HG02943 (cell line): ENCODE data around the gene SF3A1.

Experiments used
- ATAC-seq: cut with Tn5 transposase; IDR thresholded peaks from one replicate; pipeline ENCODE4 v1.9.1; 2021; ENCODE audit warnings: mild to moderate bottlenecking, low read depth, moderate library complexity; ENCODE audit not compliant: unreplicated experiment

SF3A1 gene

DNA sequence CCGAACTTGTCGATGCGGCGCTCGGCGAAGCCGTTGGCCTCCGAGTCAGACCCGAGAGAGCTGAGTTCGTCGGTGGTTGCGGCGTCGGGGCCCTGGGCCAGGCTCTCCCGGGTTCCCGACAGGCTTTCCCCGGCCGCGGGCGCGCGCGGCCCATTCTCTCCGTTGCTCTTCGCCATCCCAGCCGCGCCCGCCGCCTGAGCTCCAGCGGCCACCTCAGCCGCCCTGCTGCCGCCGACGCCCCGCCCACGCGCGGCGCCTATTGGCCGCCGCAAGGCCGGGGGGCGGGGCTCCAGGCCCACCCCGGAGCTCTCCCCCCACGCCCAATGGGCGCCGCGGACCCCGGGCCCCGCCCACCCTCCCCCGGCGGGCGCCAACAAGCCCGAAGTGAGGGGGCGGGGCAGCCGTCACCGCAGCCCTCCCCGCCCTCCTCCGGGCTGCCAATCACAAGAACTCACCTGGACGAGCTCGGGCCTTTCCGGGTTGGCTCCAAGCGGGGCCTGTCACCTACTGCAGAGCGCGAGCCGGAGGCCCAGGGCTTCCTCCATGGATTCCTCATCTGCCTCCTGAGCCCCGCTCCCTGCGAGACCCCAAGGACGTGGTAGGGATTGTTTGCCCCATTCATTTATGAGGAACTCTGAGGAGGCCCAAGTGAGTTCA, 29.9 kb downstream of the SF3A1 start, which contains the start of gene TBC1D10A:
Gene TBC1D10A (minus strand): TSS at position 236 of the 657 bp plus-strand sequence. CDS start 60 bp downstream, at position 176.
- peak; percentile 84 for ATAC-seq

- peak; percentile 40 for ATAC-seq
These were observed 30.4 kb downstream of the SF3A1 start for GRCh38 chr22:30326255-30326705.

DNA sequence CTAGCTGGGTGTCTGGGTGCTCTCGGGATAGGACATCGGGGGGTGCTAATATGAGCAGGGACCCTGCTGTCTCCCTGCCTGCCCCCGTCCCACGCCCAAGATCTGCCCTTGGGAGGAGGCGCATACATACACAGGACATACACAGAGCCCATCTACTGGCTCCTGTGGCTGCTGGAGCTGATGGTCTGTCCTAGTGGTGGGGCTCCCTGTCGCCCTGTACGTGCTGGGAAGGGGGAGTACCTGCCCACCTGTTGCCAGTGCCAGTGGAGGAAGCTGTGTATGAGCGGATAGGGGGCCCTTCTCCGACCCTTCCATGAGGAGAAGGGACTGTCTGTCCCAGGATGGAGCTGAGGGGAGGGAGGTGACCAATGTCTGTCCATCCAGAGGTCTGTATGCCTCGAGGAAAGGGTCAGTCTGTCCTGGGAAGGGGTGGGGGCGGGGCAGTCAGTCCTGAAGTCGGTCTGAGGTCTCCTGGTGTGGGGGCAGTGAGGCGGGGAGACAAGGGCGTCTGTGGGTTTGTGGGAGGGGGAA, 30.9 kb downstream of the SF3A1 start:
- ATAC-seq = no peak

DNA sequence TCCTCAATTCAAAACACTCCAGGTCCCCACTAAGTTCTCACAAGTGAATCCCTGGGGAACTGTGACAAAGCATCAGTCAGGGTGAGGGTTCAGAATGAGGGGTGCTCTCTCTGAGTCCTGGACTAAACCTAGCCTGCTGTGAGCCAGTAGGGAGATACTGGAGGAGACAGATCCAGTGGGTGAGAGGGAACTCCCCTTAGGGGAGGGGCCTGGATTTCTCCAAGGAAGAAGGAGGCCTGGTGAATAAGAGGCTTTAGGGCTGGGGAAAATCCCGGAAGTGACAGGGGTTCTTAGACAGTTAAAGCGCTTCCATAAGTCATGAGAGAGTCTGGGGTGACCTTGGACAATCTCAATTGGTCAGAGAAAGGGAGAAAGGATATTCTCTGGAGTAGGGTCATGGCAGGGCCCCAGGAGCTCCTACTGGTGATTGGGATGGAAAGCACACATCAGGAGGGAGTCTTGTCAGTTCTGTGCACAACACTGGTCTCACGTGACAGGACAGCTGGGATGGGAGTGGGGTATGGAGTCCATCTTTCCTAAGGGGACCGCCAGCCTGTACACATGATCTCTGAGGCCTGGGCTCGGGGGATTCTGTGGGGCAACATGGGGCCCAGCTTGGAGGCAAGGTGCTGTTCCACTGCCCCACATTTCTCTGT, 31.5 kb downstream of the SF3A1 start:
- ATAC-seq = no peak

- no peak for ATAC-seq
These were observed 32.5 kb downstream of the SF3A1 start for GRCh38 chr22:30324014-30324730.

- ATAC-seq = no peak
These were observed 33.4 kb downstream of the SF3A1 start for GRCh38 chr22:30323246-30323645.

GRCh38 chr22:30321461-30321860, 35.2 kb downstream of the SF3A1 start:
- no peak for ATAC-seq

GRCh38 chr22:30320021-30320556, 36.6 kb downstream of the SF3A1 start:
- no peak for ATAC-seq

DNA sequence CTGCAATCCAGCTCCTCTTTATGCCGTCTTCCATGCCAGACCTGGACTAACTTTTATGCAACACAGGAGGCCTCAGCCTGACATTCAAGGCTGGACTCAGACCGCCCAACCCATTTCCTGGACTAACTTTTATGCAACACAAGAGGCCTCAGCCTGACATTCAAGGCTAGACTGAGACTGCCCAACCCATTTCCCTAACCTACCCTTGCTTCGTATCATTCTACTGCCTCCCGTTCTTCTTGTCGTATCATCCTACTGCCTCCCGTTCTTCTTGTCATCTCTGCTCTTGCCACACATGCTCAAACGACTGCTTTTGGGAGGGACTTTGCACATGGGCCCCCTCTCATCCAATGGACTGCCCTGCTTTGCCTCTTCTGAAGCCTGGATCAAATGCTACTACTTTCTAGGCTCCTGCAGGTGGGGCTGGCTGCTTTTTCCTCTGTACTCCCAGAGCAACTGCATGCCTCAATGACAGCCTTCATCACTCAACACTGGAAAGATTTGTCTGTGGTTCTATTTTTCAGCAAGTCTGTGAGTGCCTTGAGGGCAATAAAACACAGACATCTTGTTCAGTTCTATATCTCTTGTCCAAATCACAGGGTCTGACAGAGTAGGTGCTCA, 37.8 kb downstream of the SF3A1 start:
- no peak for ATAC-seq

DNA sequence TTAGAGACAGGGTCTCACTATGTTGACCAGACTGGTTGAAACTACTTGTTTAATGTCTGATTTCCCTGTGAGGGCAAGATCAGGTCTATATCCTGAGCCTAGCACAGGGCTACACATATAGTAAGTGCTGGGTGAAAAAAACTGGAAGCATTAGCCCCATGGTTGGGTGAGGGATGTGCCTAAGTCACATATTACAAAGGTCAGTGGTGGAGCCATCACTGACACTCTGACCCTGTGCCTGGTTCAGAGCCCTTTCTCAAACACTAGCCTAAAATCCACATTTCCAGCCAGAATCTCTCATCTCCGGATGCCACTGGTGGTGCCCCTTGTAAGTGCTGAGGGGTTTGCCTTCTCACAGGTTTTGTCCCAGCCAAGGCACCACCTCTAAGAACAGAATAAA, 38.9 kb downstream of the SF3A1 start:
- no peak for ATAC-seq

- no peak for ATAC-seq
These were observed 40.6 kb downstream of the SF3A1 start for GRCh38 chr22:30315962-30316576.

- no peak for ATAC-seq
These were observed 41.8 kb downstream of the SF3A1 start for GRCh38 chr22:30314915-30315314.

DNA sequence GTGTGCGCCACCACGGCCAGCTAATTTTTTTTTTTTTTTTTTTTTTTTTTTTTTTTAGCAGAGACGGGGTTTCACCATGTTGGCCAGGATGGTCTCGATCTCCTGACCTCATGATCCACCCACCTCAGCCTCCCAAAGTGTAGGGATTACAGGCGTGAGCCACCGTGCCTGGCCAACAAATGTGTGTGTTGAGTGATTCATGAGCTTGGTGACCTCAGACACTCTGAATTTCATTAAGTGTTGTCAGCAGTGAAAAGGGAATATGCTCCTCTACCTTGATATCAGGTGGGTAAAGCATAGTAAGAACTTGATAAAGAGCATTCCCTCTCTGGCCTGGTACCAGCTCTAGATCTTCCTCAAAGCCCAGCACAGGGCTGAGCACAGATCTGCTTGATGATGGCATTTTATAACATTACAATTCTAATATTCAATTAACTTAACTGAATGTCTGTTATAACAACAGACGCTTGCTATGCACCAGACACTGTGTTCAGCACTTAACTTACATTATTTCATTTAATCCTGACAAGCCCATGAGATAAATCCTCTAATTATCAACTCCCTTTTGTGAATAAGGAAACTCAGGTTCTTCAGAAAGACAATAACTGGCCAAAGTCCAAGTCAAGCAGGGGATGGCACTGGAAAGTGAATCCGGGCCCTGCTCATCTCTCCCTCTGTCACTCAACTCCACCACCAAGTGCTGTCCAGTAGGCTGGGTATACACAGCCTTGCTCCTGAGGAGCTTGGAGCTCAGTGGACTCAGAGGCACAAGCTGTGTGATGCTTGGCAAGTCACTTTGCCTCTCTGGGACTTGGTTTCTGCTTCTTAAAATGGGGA, 42.9 kb downstream of the SF3A1 start:
- ATAC-seq = no peak

- ATAC-seq = no peak
These were observed 44.6 kb downstream of the SF3A1 start for GRCh38 chr22:30312053-30312452.

GRCh38 chr22:30310881-30311771, 45.6 kb downstream of the SF3A1 start:
- ATAC-seq = no peak

DNA sequence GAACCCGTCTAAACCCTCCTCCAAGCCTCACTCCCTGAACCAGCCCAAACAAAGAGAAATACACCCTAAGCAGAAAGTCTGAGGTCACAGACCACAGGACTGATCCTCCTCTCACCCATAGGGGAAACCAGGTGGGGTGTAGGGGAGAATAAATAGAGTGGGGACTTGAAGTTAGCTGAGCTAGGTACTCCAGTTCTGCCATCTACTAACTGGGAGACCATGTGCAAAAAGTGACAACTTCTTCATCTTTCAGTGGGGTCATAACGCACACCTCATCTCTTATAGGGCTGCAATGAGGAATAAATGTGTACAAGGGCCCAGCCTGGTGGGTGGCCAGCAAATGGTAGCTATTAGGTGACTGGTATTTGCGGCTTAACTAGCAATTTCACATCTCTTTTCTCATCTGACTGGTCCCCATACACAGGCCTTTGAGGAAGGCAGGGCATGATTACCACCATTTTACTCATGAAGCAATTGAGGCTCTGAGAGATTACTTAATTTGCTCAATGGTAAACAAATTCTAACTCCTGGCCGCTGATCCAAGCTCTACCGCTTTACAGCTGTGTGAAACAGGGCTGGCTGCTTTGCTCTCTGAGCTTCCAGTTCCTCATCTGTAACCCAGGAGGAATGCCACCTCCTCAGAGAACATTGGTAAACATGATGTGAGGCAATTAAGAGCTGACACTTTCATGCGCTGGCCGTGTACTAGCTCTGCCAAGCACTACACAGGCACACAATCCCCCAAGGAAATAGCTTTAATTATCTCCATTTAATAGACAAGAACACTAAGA, 46.5 kb downstream of the SF3A1 start:
- no peak for ATAC-seq

DNA sequence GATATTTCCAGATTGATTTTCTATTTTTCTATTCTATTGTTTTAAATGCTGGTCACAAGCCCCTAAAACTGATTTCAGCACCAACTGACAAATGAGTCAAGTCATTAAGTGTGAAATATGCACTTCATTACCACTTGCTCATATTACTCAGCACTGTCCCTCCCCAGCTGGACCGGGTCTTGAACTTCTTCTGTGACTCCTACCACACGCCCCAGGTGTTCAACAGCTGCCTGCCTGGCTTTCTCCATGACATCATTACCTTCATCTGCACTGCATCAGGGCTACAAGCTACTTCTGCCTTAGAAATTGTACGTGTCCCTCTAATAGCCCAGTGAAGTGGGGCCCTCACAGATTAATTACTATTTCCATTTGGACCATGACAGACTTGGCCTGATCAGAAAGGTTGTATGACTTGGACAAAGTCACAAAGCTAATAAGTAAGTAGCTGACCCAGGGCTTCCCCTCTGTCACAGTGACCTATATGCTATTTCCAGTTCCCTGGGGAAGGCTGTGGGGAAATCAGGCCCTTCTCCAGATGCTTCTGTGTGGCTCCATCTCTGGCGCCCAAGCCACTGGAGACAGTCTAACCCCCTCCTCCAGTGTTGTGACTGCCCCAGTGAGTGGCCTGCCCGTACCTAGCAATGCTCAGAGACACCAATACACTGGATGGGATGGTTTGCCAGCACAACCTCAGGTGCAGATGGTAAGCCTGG, 48.0 kb downstream of the SF3A1 start:
- ATAC-seq = no peak
